Mesodermal cell (in vitro differentiated cells): ENCODE measurements around the gene EHD2.

ENCODE experiments used
- H3K27ac ChIP-seq: 2 replicates; pipeline ENCODE4 v1.7.0; 2013; ENCODE audit warnings: mild to moderate bottlenecking, low read depth, low read length, moderate library complexity; ENCODE audit not compliant: severe bottlenecking
- H3K36me3 ChIP-seq: 2 replicates; pipeline ENCODE4 v1.7.1; 2013; ENCODE audit warnings: mild to moderate bottlenecking, low read length, moderate library complexity; ENCODE audit not compliant: control insufficient read depth, insufficient read depth
- H3K4me1 ChIP-seq: one replicate; pipeline ENCODE4 v1.7.1; 2013; ENCODE audit warnings: mild to moderate bottlenecking, low read length; ENCODE audit not compliant: insufficient read depth, control insufficient read depth, poor library complexity, severe bottlenecking
- H3K4me3 ChIP-seq: 2 replicates; pipeline ENCODE4 v1.7.0; 2013; ENCODE audit warnings: low read length, control low read depth, mild to moderate bottlenecking; ENCODE audit not compliant: insufficient read depth, poor library complexity, severe bottlenecking; ENCODE audit errors: extremely low read depth
- H3K9me3 ChIP-seq: 2 replicates; pipeline ENCODE4 v1.7.1; 2013; ENCODE audit warnings: mild to moderate bottlenecking, low read length, moderate library complexity; ENCODE audit not compliant: control insufficient read depth
- WGBS, 2 experiments: methylation state at CpG; one replicate each; pipeline ENCODE4 v1.1.5; 2013; ENCODE audit warnings: missing lambda C conversion rate in 2 of 2; ENCODE audit not compliant: insufficient coverage in 2 of 2; 5-methylcytosine and 5-hydroxymethylcytosine counted together

Gene EHD2

GRCh38 chr19:47676811-47677210, 36.4 kb upstream of the EHD2 start:
- H3K27ac ChIP-seq, result no peak overlapping the region
- H3K36me3 ChIP-seq, result peaks cover 79% of the 10 kb centered on the region
- H3K4me3 ChIP-seq, result no peak overlapping the region
- 81 to 98% methylated on average over 5 to 8 of the region's 8 CpGs for WGBS, 2 experiments
- no peaks in the 10 kb centered on the region for H3K9me3 ChIP-seq
- no peaks in the 10 kb centered on the region for H3K4me1 ChIP-seq

- peaks cover 83% of the 10 kb centered on the region for H3K36me3 ChIP-seq
- no peak overlapping the region for H3K27ac ChIP-seq
- no peaks in the 10 kb centered on the region for H3K9me3 ChIP-seq
- no peak overlapping the region for H3K4me3 ChIP-seq
- WGBS, 2 experiments, result 91 to 97% methylated on average over 29 to 30 of the region's 30 CpGs
- no peaks in the 10 kb centered on the region for H3K4me1 ChIP-seq
These were observed 33.8 kb upstream of the EHD2 start for GRCh38 chr19:47679251-47679900.

GRCh38 chr19:47679922-47680857, 33.0 kb upstream of the EHD2 start:
- H3K4me3 ChIP-seq, result no peak overlapping the region
- no peak overlapping the region for H3K27ac ChIP-seq
- no peaks in the 10 kb centered on the region for H3K4me1 ChIP-seq
- peaks cover 84% of the 10 kb centered on the region for H3K36me3 ChIP-seq
- 96 to 97% methylated on average over 76 to 90 of the region's 90 CpGs for WGBS, 2 experiments
- H3K9me3 ChIP-seq, result no peaks in the 10 kb centered on the region

GRCh38 chr19:47680858-47681332, 32.3 kb upstream of the EHD2 start:
- Histone ChIP-seq H3K27ac (no peak overlapping the region), H3K4me1 (no peaks in the 10 kb centered on the region), H3K36me3 (peaks cover 85% of the 10 kb centered on the region), H3K9me3 (no peaks in the 10 kb centered on the region), H3K4me3 (no peak overlapping the region)
- 97 to 98% methylated on average over 6 to 25 of the region's 34 CpGs for WGBS, 2 experiments

- H3K4me1 ChIP-seq, result no peaks in the 10 kb centered on the region
- H3K9me3 ChIP-seq, result no peaks in the 10 kb centered on the region
- 86 to 96% methylated on average over 5 to 6 of the region's 6 CpGs for WGBS, 2 experiments
- H3K27ac ChIP-seq, result no peak overlapping the region
- H3K4me3 ChIP-seq, result no peak overlapping the region
- peaks cover 86% of the 10 kb centered on the region for H3K36me3 ChIP-seq
These were observed 31.8 kb upstream of the EHD2 start for GRCh38 chr19:47681388-47681787.

- peaks cover 87% of the 10 kb centered on the region for H3K36me3 ChIP-seq
- no peak overlapping the region for H3K27ac ChIP-seq
- H3K9me3 ChIP-seq, result no peaks in the 10 kb centered on the region
- H3K4me1 ChIP-seq, result no peaks in the 10 kb centered on the region
- no peak overlapping the region for H3K4me3 ChIP-seq
- 91 to 96% methylated on average over 15 to 22 of the region's 23 CpGs for WGBS, 2 experiments
These were observed 31.3 kb upstream of the EHD2 start for GRCh38 chr19:47681936-47682335.

GRCh38 chr19:47682939-47683338, 30.3 kb upstream of the EHD2 start:
- H3K27ac ChIP-seq, result no peak overlapping the region
- no peaks in the 10 kb centered on the region for H3K4me1 ChIP-seq
- H3K9me3 ChIP-seq, result no peaks in the 10 kb centered on the region
- no peak overlapping the region for H3K4me3 ChIP-seq
- WGBS, 2 experiments, result 88 to 96% methylated on average over 3 to 5 of the region's 6 CpGs
- H3K36me3 ChIP-seq, result peaks cover 82% of the 10 kb centered on the region

GRCh38 chr19:47686679-47687450, 26.4 kb upstream of the EHD2 start:
- H3K4me3 ChIP-seq, result no peak overlapping the region
- peaks cover 82% of the 10 kb centered on the region for H3K36me3 ChIP-seq
- no peak overlapping the region for H3K27ac ChIP-seq
- no peaks in the 10 kb centered on the region for H3K4me1 ChIP-seq
- H3K9me3 ChIP-seq, result no peaks in the 10 kb centered on the region
- 100% methylated on average over 1 to 2 of the region's 7 CpGs for WGBS, 2 experiments

- Histone ChIP-seq H3K4me3 (no peak overlapping the region), H3K4me1 (no peaks in the 10 kb centered on the region), H3K27ac (no peak overlapping the region), H3K9me3 (no peaks in the 10 kb centered on the region), H3K36me3 (peaks cover 81% of the 10 kb centered on the region)
- WGBS, 2 experiments, result 76 to 84% methylated on average over 6 to 7 of the region's 7 CpGs
These were observed 25.3 kb upstream of the EHD2 start for GRCh38 chr19:47687906-47688305.

- H3K4me1 ChIP-seq, result no peaks in the 10 kb centered on the region
- 97 to 100% methylated on average over 2 to 4 of the region's 5 CpGs for WGBS, 2 experiments
- H3K27ac ChIP-seq, result no peak overlapping the region
- H3K9me3 ChIP-seq, result no peaks in the 10 kb centered on the region
- peaks cover 67% of the 10 kb centered on the region for H3K36me3 ChIP-seq
- no peak overlapping the region for H3K4me3 ChIP-seq
These were observed 22.1 kb upstream of the EHD2 start for GRCh38 chr19:47691090-47691489.
